HG03469 (cell line): ENCODE results near the gene SIT1.

Experiments
- ATAC-seq: cut with Tn5 transposase; IDR thresholded peaks from one replicate; pipeline ENCODE4 v1.9.1; 2021; ENCODE audit warnings: mild to moderate bottlenecking, moderate library complexity, moderate number of reproducible peaks; ENCODE audit not compliant: unreplicated experiment

Gene SIT1

GRCh38 chr9:35608221-35608620, 42.5 kb downstream of the SIT1 start:
- ATAC-seq, result no peak

DNA sequence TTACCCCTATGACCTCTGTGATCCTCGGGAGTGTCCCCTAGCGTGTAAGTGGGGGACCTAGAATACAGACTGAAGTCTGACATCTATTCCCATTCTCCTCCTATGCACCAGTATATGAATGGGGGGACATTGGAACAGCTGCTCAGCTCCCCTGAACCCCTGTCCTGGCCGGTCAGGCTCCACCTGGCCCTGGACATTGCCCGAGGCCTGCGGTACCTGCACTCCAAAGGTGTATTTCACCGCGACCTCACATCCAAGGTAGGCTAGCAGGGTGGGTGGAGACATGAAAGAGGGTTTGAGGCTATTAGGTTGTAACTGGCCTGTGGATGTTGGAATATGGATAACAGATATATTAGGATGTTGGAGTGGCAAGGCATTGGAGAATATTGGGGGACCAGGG, 44.0 kb downstream of the SIT1 start:
- no peak for ATAC-seq

GRCh38 chr9:35606138-35606504, 44.6 kb downstream of the SIT1 start:
- ATAC-seq, result no peak

DNA sequence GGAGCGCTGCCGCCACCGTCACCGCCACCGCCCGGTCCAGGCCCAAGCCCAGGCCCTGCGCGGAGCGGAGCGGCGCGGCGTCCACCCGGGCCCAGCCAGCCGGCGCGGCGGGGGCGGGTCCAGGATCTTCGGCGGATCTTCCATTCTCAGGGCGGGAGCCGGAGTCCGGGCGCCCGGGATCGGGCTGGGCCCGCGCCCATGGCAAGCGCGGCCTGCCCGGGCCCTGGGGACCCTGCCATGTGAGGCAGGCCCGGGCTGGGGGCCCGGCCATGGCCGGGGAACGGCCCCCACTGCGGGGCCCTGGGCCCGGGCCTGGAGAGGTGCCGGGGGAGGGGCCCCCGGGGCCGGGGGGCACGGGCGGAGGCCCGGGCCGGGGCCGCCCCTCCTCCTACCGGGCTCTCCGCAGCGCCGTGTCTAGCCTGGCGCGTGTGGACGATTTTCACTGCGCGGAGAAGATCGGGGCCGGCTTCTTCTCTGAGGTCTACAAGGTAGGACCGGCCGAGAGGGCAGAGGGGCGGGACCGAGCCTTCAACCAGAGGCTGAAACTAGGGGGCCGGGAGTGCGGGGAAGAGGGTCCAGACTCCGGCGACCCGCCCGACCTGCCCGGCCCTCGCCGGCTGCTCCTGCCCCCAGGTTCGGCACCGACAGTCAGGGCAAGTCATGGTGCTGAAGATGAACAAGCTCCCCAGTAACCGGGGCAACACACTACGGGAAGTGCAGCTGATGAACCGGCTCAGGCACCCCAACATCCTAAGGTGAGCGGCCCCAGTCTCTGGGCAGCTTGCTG, 45.2 kb downstream of the SIT1 start:
- ATAC-seq, result no peak

DNA sequence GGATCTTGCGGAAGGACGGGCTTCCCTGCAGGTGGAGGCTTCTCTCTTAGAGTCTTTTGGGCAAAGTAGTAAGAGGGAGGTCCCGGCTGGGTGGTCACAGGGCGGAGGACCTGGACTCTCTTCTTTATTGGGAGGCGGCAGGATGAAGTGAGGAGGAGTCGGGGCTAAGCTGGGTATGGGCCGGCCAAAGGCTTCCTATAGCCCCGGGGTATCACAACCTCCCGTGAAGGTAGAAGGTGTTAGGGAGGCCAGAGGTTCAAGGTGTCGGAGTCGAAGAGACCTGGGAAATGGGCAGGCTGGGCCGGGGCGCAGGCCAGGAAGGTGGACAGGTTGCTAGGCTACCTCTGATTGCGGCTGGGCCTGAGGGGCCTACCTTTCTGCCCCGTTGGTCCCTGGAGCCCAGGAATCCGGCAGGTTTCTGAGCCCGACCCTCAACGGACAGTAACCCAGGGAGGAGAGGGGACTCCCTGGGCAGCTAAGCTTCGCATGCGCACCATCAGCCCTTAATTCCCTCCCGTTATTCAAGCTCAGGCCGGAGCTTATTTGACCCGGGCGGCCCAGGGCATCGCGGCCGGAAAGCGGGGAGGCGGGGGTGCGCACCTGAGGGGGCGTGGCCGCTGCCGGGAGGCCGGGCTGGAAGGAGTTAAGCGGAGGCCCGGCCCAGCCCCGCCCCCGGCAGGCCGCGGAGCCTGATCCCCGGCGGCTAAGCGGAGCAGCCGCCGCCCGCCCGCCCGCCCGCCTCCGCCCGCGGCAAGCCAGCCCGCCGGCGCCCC, 46.0 kb downstream of the SIT1 start, which contains the start of gene TESK1:
TESK1 (plus strand) TSS at position 685 of the 773 bp plus-strand sequence. CDS start 358 bp downstream, outside the sequence.
- ATAC-seq, result no peak

DNA sequence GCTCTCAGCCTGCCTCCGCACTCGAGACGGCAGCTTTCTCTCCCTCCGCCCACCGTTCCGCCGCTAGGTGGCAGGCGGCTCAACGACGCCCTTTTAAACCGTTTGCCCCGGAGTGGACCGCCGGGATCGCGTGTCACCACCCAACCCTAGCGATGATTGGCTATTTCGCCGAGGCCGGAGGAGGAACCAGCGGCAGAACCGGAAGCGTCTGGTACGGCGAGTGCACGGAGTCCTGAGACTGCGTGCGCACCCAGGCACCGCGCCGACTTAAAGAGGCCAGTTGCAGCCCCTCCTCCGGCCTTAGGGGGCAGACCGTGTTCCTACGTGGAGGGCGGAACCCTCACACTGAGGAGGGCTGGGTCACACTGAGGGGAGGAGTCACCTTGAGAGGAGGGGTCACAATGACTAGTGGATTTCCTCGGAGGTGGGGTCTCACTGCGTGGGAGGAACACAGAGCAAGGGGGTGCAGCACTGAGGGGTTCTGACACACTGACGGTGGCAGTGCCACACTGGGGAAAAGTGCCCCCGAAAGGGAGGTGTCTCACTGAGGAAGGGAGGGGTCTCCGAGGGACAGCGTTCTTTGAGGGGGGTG, 46.6 kb downstream of the SIT1 start:
- peak; percentile 68 for ATAC-seq

- ATAC-seq, result no peak
Observed at GRCh38 chr9:35603506-35603985, 47.2 kb downstream of the SIT1 start.

- no peak for ATAC-seq
Observed at GRCh38 chr9:35599763-35600604, 50.7 kb downstream of the SIT1 start.
